ENCODE measurements around the gene ANKRD33B.

GRCh38 chr5:10580531-10581423 lies 16.9 kb downstream of the ANKRD33B start:
- TF ChIP-seq CTCF (IDR thresholded peaks at IDR 0.05) (no peak), POLR2A (IDR thresholded peaks at IDR 0.05) (no peak)

Measured in heart left ventricle (tissue), 13 donors.